ENCODE measurements around the gene KLHL35.

DNA sequence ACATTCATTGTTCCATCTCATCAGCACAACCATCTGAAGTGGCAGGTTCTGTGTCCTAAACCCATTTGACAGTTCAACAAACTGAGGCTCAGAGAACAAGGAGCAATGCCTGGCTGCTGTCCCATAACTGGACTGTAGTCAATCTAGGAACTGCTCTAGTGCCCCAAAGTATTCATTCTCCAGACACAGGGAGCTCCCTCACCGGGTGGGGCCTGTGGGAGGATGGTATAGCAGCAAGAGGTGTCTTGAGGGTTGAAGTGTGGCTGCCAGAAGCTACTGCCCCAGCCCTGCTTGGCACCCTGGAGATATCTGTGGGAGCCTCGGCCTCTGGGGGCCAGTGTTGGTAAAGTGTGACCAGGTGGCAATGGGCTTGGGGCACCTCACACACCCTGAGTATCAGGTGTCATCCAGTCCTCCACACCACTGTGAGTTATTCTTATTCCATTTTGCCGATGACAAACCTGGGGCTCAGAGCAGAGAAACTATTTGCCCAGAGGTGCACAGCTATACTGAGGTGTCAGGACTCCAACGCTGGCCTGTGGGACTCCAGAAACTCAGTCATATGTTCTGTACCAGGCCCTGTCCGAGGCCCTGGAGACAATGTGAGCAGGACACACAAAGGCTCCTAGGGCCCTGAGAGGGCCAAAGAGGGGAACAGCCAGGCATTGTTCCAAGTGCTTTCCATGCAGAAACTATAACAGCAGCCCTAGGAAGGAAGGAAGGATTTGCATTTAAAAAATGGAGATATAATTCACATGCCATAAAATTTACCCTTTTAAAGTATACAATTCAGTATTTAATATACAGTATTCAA is 46.0 kb upstream of the KLHL35 start:
- TF ChIP-seq EP300 (IDR thresholded peaks at IDR 0.05), result no peak
- TF ChIP-seq, protein P1, sequence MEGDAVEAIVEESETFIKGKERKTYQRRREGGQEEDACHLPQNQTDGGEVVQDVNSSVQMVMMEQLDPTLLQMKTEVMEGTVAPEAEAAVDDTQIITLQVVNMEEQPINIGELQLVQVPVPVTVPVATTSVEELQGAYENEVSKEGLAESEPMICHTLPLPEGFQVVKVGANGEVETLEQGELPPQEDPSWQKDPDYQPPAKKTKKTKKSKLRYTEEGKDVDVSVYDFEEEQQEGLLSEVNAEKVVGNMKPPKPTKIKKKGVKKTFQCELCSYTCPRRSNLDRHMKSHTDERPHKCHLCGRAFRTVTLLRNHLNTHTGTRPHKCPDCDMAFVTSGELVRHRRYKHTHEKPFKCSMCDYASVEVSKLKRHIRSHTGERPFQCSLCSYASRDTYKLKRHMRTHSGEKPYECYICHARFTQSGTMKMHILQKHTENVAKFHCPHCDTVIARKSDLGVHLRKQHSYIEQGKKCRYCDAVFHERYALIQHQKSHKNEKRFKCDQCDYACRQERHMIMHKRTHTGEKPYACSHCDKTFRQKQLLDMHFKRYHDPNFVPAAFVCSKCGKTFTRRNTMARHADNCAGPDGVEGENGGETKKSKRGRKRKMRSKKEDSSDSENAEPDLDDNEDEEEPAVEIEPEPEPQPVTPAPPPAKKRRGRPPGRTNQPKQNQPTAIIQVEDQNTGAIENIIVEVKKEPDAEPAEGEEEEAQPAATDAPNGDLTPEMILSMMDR (IDR thresholded peaks at IDR 0.05), result no peak
